DLD1 (cell line): ENCODE results near the gene CES4A.
"Not testable (repeated sequence)": the region's sequence is repeated elsewhere in the genome, so short reads cannot be mapped to it uniquely, and the experiment has no call there.

Experiments
- in situ Hi-C: cut with HindIII; loops from 2 replicates; pipeline ENCODE4 v1.10.0; 2017; ENCODE audit warnings: low sequenced_read_pairs

CES4A gene

DNA sequence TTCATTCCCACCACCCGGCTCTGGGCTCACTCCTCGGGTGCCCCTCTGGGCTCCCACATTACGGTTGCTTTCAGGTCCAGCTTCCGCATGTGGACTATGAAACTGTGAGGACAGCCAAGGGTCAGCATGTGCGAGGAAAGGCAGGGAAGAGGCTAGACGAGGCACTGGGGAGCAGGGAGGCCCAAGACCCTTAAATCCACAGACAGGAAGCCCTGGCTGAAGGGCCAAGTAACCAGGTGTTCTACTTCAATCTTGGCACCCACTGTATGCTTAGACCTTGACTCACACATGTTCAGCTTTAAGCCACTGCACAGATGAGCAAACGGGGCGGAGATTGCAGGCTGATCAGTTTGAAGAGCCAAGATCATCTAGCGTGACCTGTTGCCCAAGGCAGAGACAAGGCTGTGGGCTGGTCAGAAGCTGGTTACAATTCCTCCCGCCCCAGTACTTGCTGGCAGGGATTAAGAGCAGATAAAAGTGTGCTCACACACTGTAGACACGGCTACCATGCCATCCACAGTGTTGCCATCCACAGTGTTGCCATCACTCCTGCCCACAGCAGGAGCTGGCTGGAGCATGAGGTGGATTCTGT, at the start of gene CES4A:
TSS of gene CES4A (plus strand) at position 393 of the 592 bp plus-strand sequence. CDS start at position 577, 184 bp downstream.
- in situ Hi-C loops: no loop called here

DNA sequence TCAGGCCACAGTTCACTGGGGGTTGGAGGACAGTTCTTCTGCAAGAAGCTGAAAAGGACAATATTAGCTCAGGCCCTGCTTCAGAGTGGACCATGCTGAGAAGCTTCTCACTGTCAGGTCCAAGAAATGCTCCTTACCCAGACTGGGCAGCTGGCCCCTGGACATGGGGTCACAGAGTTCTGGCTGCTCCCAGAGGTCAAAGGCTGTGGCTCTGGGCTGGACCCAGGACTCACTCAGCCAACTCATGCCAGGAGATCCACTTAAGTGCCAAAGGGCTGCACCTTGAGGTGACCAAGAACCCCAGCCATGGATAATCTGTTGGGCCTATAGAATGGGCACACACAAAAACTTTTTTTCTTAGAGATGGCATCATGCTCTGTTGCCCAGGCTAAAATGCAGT, 49.0 kb upstream of the CES4A start:
- in situ Hi-C loops: no loop called here

DNA sequence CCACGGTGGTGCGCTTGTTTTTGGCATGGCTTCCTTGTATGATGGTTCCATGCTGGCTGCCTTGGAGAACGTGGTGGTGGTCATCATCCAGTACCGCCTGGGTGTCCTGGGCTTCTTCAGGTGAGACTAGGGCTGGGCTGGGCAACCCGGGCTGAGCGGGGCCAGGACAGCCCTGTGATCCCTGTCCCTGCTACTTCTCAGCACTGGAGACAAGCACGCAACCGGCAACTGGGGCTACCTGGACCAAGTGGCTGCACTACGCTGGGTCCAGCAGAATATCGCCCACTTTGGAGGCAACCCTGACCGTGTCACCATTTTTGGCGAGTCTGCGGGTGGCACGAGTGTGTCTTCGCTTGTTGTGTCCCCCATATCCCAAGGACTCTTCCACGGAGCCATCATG, 48.2 kb upstream of the CES4A start:
- in situ Hi-C loops: no loop called here

GRCh38 chr16:66942981-66943380, 45.4 kb upstream of the CES4A start:
- in situ Hi-C loops: no loop called here

DNA sequence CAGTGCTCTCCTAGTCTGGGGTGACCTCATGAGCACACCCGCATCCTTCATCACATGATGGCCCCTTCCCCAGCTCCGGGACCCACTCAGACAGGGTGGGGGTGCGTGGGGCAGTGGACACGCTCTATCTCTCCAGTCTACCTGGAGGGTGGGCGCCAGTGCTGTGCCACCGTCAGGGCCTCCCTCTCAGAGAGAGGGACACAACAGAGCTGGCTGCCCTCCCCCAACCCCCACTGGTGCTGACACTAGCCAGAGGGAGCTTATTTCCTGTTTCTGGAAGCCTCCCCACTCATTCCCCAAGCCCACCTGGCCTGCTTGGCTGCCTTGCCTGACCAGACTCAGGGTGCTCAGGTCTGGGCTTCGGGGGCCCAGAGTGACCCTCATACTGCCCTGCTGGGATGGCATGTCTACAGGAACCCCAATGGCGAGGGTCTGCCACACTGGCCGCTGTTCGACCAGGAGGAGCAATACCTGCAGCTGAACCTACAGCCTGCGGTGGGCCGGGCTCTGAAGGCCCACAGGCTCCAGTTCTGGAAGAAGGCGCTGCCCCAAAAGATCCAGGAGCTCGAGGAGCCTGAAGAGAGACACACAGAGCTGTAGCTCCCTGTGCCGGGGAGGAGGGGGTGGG, 44.8 kb upstream of the CES4A start:
- in situ Hi-C loops: no loop called here

- in situ Hi-C loops: no loop called here
These were observed 44.3 kb upstream of the CES4A start for GRCh38 chr16:66944054-66944441.

GRCh38 chr16:66944971-66945370, 43.4 kb upstream of the CES4A start:
- in situ Hi-C loops: not testable (repeated sequence)

DNA sequence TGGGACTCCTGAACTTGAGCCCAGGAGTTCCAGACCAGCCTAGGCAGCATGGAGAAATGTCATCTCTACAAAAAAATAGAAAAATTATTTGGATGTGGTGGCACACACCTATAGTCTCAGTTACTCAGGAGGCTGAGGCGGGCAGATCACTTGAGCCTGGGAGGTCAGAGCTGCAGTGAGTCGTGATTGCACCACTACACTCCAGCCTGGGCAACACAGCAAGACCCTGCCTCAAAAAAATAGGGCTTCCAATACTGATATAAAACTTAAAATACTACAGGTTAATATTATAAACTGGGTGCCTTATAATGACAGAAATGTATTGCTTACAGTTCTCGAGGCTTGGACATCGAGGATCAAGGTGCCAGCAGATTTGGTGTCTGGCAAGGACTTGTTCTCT, 42.5 kb upstream of the CES4A start:
- in situ Hi-C loops: no loop called here

GRCh38 chr16:66946541-66946940, 41.8 kb upstream of the CES4A start:
- in situ Hi-C loops: no loop called here

DNA sequence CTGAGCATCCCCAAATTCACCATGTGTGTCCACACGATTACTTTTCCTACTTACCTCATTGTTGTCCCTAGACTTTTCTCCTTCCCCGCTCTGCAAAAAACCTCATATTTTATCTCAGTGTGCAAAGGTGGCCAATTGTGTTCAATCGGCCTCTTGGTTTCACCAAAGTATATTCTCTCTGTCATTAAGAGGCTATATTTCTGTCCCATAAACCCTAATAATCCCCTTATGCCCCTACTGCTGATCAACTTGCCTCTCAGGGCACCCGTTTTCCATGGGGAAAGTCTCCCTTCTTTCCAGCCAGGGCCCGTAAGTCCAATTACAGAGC, 41.5 kb upstream of the CES4A start:
- in situ Hi-C loops: no loop called here

DNA sequence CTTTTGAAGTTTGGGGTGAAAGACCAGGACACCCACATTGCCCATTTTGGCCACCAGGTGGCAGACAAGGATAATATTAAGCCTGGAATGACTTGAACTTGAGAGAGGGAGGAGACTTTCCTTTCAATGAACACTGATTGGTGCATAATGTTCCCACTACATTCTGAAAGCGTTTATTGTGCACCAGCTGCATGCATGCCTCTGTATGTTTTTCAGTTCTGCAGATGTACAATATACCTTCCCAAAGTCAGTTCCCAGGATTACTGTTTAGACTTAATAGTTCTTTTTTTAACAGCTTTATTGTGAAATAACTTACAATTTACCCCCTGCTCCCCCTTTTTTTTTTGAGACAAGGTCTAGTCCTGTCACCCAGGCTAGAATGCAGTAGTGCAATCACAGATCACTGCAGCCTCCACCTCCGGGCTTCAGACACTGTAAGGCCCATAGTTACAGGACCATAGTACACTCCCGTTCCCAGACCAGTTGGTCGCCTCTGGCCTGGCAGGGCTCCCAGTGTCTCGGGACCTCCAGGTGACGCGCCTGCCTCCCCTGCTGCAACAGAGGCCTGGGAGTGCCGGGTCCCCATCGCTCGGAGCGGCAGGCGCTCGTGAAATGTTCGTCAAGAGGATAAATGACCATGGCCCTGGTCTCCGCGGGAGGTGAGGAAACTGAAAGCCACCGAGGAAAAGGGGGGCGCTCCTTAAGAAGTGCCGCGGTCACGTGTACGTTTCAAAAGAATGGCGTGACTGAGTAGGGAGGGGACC, 40.9 kb upstream of the CES4A start:
- in situ Hi-C loops: no loop called here

DNA sequence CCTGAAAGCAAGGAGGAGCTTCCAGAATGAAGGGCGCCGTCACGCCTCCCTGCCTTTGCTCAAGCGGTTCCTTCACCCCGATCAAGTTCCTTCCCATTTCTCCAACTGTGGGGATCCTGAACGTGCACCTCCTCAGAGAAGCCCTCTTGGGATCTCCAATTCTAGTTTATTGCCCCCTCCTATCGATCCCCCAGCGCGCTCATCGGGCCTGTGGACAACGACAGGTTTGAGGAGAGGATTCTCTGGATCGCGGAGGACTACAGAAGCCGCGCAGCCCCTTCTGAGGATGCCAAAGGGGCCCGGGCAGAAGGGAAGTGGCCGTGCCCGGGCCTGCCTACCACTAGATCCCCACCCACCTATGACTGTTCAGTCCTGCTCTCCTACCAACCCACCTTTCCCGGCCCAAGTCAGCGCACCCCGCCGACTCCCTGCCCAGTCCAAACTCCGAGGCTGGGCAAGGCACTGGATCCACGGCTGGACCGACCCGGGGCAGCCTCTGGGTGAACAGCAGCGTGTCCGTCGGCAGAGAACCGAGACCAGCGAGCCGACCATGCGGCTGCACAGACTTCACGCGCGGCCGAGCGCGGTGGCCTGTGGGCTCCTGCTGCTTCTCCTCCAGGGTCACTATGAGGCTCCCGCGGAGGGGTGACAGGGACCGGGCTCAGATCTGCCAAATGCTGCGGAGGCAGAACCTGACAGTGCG, 40.1 kb upstream of the CES4A start:
- in situ Hi-C loops: no loop called here

- in situ Hi-C loops: no loop called here
These were observed 39.6 kb upstream of the CES4A start for GRCh38 chr16:66948837-66949225.

DNA sequence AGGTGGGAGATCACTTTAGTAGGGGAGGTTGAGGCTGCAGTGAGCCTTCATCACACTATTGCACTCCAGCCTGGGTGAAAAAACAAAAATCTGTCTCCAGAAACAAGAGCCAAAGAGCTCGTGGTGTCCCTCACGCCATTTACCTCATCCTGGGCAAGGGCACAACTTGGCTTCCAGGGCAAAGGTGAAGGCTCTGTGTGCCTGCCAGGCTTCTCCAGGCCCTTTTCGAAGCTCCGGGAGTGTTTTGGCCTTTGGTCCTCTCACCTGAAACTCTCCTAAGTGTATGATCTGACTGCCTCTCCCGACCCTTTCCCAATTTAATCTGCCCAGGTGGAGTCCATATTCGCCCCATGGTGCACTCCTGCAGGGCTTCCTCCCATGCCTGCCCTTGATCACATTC, 38.9 kb upstream of the CES4A start:
- in situ Hi-C loops: no loop called here

- in situ Hi-C loops: no loop called here
These were observed 38.0 kb upstream of the CES4A start for GRCh38 chr16:66950437-66950836.

- in situ Hi-C loops: no loop called here
These were observed 37.2 kb upstream of the CES4A start for GRCh38 chr16:66950971-66951790.

DNA sequence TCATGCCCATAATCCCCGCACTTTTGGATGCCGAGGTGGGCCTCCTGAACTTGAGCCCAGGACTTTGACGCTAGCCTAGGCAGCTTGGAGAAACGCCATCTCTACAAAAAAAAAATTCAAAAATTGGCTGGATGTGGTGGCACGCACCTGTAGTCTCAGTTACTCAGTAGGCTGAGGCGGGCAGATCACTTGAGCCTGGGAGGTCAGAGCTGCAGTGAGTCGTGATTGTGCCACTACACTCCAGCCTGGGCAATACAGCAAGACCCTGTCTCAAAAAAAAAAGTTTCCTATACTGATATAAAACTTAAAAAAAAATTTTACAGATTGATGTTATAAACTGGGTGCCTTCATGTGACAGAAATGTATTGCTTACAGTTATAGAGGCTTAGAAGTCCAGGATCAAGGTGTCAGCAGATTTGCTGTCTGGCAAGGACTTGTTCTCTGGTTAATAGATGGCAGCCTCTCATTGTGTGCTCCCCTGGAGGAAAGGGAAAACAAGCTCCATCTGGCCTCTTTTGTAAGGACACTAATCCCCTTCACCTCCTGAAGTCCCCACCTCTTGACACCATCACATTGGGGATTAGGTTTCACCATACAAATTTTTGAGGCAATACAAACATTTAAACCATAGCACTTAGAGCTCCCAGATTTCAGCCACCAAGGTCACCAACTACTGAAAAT, 35.8 kb upstream of the CES4A start:
- in situ Hi-C loops: no loop called here

- in situ Hi-C loops: no loop called here
These were observed 34.8 kb upstream of the CES4A start for GRCh38 chr16:66953462-66954096.

- in situ Hi-C loops: no loop called here
These were observed 34.2 kb upstream of the CES4A start for GRCh38 chr16:66954097-66954659.
